Measurements from ENCODE around the gene FGF4.

GRCh38 chr11:69814411-69814810, 39.3 kb upstream of the FGF4 start:
- TF ChIP-seq SP1 (IDR thresholded peaks at IDR 0.05): no peak
- TF ChIP-seq FOXM1 (IDR thresholded peaks at IDR 0.05; ENCODE audit: borderline replicate concordance): no peak
- TF ChIP-seq SUZ12 (IDR thresholded peaks at IDR 0.05): no peak
- no peak for TF ChIP-seq BHLHE40 (IDR thresholded peaks at IDR 0.05; ENCODE audit: borderline replicate concordance)
- TF ChIP-seq ELF4 (IDR thresholded peaks at IDR 0.05): no peak

All from HEK293T (cell line).